HuH-7.5 (cell line): ENCODE measurements around the gene OR7C1.
"Not testable (repeated sequence)": the region's sequence is repeated elsewhere in the genome, so short reads cannot be mapped to it uniquely, and the experiment has no call there.

Experiments
- DNase-seq: peaks from one replicate; pipeline ENCODE4 v3.0.0; 2011; ENCODE audit warnings: low spot score

Gene OR7C1

DNA sequence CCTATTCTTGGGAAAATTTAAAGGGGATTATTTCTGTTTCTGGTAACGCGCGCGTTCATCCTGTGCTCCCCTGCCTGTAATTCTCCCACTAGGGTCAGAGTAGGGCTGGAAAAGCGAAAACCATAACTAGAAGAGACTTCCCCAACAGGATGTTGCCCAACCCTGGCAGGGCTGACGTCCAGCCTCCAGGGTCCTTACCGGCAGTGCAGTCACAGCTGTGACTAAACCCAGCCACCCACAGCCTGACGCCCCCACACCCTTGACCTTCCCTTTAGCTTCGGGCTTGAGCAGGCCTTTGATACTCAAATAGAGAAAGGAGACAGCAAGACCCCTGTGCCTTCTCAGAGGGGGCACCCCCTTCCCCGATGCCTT, 50.3 kb downstream of the OR7C1 start:
- not testable (repeated sequence) for DNase-seq

DNA sequence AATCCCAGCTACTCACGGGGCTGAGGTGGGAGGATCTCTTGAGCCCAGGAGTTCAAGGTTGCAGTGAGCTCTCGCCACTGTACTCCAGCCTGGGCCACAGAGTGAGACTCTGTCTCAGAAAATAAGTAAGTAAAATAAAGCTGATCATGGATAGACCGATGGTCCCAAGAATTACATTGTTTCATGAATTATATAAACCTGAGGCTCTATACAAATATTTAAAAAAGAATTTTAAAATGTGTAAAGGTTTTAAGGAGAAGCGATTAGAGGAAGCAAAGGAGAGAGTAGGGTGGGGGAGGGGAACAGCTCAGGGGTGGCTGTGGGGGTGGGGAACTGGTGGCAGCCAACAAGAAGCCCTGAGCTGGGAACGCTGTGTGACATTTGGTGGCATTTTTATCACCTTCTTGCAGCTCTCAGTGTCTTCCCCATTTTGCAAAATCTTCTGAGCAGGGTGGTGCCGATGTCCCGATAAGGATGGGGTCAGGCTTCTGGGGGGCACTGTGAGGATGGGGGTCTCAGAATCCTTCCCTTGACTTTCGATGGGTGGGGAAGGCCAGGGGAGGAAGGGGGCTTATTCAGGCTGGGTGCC, 51.5 kb downstream of the OR7C1 start:
- DNase-seq, result not testable (repeated sequence)

DNA sequence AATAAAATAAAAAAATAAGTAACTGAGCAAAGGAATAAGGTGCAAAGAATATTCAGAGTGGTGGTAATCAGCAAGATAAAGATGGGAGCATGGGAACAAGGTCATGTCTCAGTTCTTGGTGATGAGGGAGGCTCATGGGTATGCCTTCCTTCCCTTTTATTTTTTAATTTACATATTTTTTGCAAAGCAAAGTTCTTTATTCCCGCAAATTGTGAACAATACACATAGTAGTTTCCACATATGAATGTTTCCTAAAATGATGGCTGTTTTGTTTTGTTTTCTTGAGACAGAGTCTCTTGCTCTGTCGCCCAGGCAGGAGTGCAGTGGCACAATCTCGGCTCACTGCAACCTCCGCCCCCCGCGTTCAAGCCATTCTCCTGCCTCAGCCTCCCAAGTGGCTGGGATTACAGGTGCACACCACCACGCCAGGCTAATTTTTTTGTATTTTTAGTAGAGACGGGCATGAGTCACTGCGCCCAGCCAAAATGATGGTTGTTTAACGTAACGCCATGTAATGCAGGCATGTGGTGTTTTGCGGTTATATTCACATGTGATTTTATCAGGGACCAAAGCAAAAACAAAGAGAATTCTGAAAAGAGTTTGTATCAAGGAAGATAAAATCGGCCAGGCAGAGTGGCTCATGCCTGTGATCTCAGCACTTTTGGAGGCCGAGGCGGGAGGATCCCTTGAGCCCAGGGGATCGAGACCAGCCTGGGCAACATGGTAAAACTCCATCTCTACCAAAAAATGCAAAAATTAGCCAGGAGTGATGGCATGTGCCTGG, 52.2 kb downstream of the OR7C1 start:
- DNase-seq, result no peak

DNA sequence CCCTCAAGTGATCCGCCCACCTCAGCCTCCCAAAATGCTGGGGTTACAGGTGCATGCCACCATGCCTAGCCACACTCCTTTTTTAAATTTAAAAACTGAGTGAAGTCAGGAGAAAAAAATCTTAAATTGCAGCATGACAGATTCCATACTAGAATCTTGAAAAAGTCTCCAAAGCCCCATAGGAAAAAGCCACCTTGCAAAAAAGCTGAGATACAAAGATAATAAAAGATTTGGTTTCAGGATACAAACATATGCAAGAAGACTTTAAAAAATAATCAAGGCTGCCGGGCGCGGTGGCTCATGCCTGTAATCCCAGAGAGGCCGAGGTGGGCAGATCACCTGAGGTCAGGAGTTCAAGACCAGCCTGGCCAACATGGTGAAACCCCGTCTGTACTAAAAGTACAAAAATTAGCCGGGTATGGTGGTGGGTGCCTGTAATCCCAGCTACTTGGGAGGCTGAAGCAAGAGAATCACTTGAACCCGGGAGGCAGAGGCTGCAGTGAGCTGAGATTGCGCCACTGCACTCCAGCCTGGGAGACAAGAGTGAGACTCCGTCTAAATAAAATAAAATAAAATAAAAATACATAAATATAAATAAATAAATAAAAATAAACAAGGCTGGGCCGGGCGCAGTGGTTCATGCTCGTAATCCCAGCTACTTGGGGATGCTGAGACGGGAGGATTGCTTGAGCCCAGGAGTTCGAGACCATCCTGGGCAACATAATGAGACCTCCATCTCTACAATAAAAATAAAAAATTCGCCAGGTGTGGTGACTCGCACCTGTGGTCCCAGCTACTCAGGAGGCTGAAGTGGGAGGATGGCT, 53.1 kb downstream of the OR7C1 start:
- not testable (repeated sequence) for DNase-seq

DNA sequence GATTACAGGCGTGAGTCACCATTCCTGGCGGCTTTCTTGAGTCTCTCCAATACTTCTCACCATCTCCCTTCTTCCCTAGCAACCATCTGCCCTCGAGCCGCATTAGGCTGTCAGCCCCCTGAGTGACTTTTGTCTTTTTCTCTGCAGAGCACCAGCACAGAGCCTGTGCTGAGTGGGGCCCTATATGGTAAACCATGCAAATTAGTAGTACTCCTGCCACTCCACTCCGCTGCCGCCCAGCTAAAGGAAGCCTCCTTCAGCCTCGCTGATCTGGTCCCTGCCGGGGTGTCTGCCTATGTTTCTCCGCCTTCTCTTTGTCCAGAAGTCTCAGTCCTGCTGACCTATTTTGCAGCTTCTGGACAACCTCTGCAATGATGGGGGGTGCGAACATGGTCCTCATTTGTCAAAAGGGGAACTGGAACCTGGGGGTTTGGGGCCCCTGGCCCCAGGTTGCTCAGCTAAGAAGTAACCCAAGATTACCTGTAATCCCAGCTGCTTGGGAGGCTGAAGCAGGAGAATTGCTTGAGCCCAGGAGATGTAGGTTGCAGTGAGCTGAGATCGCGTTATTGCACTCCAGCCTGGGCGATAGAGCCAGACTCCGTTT, 54.3 kb downstream of the OR7C1 start:
- not testable (repeated sequence) for DNase-seq

DNA sequence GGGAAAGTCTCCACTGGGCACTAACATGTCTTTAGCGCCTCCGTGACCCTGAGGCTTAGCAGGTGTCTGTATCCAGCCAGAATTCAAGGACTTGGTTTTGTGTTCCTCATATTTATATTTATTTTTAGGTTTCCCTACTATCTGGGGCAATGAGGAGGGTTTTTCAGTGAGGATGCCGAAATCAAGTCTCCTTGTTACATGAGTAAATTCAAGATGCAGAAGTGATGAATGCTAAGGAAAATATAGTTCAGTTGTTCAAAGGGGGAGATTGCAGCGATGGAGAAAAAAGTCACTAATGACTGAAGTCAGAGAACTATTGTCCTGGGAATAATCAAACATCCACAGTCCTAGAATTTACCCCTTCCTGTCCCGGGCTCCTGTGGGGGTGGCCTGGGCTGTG, 55.8 kb downstream of the OR7C1 start:
- no peak for DNase-seq

DNA sequence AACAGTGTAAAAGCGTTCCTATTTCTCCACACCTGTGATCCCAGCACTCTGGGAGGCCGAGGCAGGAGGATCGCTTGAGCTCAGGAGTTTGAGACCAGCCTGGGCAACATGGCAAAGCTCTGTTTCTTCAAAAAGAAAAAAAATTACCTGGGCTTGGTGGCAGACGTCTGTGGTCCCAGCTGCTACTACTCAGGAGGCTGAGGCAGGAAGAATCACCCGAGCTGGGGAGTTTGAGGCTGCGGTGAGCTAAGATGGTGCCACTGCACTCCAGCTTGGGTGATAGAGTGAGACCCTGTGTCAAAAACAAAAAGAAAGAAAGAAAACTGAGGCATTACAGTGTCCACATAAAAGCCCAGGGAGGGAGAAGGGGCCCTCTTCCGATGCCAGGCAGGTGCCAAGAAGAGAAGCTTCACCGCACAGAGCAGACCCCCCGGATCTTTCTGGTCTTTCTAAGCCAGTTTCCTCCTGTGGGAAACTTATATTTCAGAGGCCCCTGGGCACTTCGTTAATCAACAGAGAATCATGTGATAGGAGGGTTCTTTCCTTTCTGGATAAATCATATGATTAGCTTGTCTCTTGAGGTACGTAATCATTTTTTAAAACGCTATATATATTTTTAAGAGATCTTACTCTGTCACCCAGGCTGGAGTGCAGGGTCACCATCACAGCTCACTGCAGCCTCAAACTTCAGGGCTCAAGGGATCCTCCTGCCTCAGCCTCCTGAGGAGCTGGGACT, 56.7 kb downstream of the OR7C1 start, which contains the start of gene ADGRE2:
TSS of gene ADGRE2 (minus strand) at position 451 of the 736 bp plus-strand sequence. CDS start 1,804 bp downstream, outside the sequence.
- DNase-seq, result not testable (repeated sequence)

DNA sequence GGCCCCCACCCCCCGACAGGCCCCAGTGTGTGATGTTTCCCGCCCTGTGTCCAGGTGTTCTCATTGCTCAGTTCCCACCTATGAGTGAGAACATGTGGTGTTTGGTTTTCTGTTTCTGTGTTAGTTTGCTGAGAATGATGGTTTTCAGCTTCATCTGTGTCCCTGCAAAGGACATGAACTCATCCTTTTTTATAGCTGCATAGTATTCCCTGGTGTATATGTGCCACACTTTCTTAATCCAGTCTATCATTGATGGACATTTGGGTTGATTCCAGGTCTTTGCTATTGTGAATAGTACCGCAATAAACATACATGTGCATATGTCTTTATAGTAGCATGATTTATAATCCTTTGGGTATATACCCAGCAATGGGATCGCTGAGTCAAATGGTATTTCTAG, 57.3 kb downstream of the OR7C1 start:
- not testable (repeated sequence) for DNase-seq

DNA sequence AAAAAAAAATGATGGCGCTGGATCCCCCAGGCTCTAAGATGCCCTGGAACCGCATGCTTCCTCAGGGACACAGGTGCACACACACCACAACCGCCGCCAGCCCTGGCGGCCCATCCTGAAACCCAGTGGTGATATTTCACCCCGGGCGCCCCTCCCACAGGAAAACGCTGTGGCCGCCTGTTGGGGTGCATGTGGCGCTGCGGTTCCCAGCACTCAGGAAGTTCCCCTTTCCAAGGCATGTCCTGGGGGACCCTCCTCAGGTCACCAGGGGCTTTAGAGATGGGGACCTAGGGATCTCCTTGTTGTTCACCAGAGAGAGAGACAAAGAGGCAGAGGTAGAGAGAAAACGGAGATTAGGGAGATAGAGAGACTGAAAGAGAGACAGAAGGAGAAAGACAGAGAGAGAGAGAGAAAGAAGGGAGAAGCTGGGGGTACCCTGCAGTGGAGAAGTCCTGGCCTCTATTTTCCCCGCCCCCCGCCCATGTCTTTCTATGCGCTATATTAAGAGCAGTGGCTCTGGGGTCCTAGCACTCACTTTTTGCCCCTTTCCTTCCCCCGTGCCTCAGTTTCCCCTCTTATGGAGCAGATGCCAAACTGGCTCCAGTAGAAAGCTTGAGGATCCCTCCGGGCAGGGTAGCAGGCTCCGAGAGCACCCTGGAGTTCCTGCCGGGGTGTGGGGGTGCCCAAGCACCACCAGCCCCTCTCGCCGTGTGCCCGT, 59.0 kb downstream of the OR7C1 start:
- DNase-seq, result no peak

DNA sequence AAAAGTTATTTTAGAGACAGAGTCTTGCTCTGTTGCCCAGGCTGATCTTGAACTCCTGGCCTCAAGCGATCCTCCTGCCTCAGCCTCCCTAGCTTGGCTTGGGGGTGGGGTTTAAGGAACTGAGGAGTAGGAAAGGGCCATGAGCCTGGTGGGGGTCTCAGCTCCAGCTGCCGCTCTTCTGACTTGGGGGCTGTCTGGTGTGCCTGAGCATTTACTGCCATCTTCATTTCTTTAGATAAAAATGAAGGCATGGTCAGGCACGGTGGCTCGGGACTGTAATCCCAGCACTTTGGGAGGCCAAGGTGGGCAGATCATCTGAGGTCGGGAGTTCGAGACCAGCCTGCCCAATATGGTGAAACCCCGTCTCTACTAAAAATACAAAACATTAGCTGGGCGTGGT, 59.7 kb downstream of the OR7C1 start:
- not testable (repeated sequence) for DNase-seq

DNA sequence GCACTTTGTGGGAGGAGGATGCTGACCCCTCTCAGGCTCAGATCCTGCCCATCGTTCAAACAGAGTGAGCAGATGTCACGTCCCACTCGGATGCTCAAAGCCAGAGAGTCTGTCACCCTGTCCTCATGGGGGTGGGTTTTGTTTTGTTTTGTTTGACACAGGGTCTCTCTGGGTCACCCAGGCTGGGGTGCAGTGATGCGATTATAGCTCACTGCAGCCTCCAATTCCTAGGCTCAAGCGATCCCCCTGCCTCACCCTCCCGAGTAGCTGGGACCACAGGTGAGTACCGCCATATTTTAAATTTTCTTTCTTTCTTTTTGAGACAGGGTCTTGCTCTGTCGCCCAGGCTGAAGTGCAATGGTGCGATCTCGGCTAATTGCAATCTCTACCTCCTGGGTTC, 60.6 kb downstream of the OR7C1 start:
- DNase-seq, result no peak

DNA sequence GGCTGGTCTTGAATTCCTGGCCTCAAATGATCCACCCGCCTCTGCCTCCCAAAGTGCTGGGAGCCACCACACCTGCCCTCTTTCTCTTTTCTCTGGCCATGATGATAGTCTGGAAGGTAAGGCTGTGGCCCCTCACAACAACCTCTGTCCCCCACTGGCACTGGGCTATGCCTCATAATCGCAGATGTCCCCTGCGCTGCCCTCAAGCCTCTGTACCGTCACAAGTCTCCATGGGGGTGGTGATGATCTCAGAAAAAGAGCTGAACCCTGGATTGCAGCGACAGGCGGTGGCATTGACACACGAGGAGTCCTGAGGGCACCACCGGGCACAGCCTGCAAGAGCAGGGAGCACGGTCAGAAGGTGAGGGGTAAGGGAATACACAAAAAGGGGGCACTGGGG, 61.3 kb downstream of the OR7C1 start:
- not testable (repeated sequence) for DNase-seq

DNA sequence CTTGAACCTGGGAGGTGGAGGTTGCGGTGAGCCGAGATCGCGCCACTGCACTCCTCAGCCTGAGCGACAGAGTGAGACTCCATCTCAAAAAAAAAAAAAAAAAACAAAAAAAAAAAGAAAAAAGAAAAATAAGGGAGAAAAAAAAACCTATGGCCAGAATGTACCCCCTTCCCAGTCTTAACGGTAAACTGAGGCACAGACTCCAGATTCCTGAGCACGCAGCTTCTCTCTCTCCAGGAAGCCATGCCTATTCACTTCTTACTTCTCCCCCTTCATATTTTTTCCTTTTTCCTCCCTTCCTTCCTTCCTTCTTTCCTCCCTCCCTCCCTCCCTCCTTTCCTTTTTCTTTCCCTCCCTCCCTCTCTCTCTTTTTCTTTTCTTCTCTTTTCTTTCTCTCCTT, 62.0 kb downstream of the OR7C1 start:
- DNase-seq, result no peak

DNA sequence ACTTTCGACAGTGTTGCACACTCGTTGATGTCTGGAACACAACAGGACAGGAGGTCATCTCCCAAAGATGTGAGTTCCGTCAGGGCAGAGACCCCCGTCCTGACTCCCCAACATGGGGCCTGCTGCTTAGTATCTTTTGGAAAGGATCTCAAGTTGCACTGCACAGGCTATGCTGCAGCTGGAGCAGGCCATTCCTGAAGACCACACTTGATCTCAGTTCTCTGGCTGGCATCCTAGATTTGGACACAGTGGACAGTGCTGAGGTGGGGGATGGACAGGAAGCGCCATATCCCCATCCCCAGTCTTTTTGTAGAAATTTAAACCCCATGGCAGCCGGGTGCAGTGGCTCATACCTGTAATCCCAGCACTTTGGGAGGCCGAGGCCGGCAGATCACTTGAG, 62.5 kb downstream of the OR7C1 start:
- DNase-seq, result no peak

DNA sequence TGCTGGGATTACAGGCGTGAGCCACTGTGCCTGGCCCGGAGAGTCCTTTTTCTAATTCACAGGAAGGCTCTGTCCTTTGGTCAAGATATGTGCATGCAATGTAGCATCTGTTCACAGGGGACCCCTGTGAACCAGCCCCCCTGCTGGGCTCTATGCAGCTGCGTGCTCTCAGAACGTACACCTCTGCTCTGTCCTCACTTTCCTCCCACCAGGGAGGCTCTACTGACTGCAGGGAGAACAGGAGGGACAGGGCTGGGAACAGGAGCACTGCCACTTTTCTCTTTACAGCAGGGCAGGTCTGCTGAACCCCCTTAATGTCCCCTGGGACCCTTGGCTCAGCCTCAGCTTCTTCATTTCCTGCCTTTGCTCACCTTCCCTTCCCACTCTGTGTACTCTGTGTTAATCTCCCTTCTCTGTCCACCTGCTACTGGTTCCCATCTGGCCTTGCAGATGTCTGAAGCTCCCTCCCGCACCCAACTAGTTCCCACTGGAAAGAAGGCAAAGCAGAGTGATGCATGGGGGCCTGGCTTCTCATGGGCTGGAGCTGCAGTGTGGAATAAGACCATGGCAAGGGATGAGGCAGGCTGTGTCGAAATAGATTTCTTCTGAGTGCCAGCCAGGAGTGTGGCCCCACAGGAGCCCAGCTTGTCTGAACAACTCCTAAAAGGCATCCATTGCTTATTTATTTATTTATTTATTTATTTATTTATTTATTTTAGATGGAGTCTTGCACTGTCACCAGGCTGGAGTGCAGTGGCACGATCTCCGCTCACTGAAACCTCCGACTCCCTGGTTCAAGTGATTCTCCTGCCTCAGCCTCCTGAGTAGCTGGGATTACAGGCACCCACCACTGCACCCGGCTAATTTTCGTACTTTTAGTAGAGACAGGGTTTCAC, 63.8 kb downstream of the OR7C1 start:
- no peak for DNase-seq

DNA sequence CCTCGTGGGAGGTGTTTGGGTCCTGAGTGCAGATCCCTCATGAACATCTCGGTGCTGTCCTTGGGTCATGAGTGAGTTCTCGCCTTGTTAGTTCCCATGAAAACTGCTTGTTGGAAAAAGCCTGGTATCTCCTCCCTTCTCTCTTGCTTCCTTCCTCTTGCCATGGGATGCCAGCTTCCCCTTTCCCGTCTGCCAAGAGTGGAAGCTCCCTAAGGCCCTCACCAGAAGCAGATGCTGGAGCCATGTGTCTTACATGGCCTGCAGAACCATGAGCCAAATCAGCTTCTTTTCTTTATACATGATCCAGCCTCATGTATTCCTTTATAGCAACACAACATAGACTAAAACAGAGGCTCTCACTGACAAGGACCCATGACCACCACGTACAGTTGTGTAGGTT, 64.8 kb downstream of the OR7C1 start:
- DNase-seq, result no peak

DNA sequence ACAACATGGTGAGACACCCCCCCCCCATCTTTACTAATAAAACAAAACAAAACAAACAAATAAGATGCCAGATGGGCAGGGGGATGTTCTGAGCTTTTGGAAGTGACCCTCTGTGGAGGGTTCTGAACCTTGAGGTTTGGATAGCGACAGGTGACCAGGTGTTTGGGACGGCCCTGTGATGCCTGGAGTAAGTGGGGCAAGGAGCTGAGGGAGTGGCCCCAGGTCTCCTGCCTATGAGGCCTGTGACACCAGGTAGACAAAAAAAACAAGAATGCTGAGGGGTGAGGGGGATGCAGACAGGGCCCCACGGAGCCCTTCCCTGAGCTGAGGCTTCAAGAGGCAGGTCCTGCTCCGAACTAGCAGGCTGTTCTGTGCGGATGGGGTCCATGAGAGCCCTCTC, 65.8 kb downstream of the OR7C1 start:
- DNase-seq, result no peak

DNA sequence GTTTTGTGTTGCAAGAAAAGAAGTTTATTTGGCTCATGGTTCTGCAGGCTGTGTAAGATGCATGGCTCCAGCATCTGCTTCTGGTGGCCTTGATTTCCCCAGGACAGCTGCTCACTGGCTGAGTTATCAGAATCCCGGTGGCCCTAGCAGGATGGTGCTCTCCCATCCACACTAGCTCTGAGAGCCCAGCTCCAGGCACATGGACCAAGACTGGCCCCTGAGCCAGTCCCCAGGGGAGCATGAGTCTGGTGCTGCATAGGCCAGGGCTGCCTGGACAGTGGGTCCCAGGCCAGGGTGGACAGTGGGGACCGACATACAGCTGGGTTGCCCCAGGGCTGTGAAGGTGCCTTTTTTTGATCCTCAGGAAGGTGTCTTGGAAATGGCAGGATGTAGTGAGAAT, 67.0 kb downstream of the OR7C1 start:
- no peak for DNase-seq

DNA sequence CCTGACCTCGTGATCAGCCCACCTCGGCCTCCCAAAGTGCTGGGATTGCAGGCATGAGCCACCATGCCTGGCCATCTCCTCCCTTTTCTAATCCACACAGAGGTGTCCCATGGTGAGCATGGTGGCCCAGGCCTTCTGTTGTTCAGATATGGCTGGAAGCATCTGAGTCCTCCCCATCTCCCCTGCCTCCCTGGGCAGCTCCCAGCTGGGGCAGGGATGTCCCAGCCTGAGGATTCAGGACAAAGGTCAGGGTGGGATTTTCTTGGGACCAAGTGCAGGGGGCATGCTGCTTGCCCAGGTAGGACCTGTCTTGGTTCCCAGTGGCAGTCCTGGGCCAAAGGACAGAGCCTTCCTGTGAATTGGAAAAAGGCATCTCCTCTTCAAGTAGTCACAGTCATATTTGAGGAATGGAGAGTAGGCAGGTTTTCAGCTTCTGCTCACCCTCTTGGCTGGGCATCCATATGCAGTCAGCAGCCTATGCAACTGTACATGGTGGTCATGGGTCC, 67.5 kb downstream of the OR7C1 start:
- DNase-seq, result no peak

DNA sequence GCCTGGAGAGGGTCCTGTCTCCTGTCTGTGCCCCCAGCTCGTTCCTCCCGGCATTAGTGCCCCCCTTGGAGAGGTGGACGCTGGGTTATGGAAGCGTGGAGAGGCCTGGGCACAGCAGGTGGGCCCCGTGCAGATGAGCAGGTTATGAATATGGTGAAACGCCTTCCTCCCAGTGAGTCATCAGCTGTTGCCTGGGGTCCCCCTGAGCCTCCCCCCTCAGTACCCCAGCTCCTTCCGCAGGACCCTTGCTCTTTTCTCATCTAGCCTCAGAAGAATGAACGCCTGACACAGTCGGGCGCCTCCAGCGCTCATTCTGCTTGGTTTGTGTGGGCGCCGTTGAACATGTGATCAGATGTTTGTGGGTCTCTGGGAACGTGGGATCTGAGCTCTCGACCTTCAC, 69.1 kb downstream of the OR7C1 start:
- not testable (repeated sequence) for DNase-seq
